NCI-H2171 treated with DMSO at 0.1 percent for 48 hours (cell line): ENCODE data around the gene PLS3.
"Not testable (repeated sequence)": the region's sequence is repeated elsewhere in the genome, so short reads cannot be mapped to it uniquely, and the experiment has no call there.

ENCODE experiments used
- DNase-seq: peaks from one replicate; lab custom pipeline; 2025; lab: John Stamatoyannopoulos, UW

PLS3 gene

GRCh38 chrX:115560978-115561604 is at the start of gene PLS3:
PLS3 (plus strand) TSS chrX:115561174; CDS start chrX:115610251, 49,077 bp downstream.
- no peak for DNase-seq

GRCh38 chrX:115518113-115518512 is 42.9 kb upstream of the PLS3 start:
- DNase-seq: no peak

GRCh38 chrX:115521741-115522140 is 39.2 kb upstream of the PLS3 start:
- DNase-seq: no peak

GRCh38 chrX:115522952-115523351 is 38.0 kb upstream of the PLS3 start:
- no peak for DNase-seq

- no peak for DNase-seq
Measured at GRCh38 chrX:115525486-115525885, 35.5 kb upstream of the PLS3 start.

GRCh38 chrX:115531818-115532403 is 29.1 kb upstream of the PLS3 start:
- no peak for DNase-seq

- DNase-seq: no peak
Measured at GRCh38 chrX:115533485-115533884, 27.5 kb upstream of the PLS3 start.

GRCh38 chrX:115534383-115534782 is 26.6 kb upstream of the PLS3 start:
- no peak for DNase-seq

- DNase-seq: no peak
Measured at GRCh38 chrX:115535421-115535820, 25.6 kb upstream of the PLS3 start.

- no peak for DNase-seq
Measured at GRCh38 chrX:115535844-115536243, 25.1 kb upstream of the PLS3 start.

GRCh38 chrX:115539841-115540240 is 21.1 kb upstream of the PLS3 start:
- no peak for DNase-seq

GRCh38 chrX:115541045-115541444 is 19.9 kb upstream of the PLS3 start:
- DNase-seq: not testable (repeated sequence)

- no peak for DNase-seq
Measured at GRCh38 chrX:115547448-115547847, 13.5 kb upstream of the PLS3 start.

GRCh38 chrX:115549008-115549407 is 12.0 kb upstream of the PLS3 start:
- no peak for DNase-seq

- DNase-seq: no peak
Measured at GRCh38 chrX:115553171-115553570, 7.8 kb upstream of the PLS3 start.

GRCh38 chrX:115559672-115560071 is 1.3 kb upstream of the PLS3 start:
- no peak for DNase-seq

- no peak for DNase-seq
Measured at GRCh38 chrX:115560211-115560977, 580 bp upstream of the PLS3 start.

GRCh38 chrX:115561605-115562479 is 868 bp downstream of the PLS3 start:
- DNase-seq: no peak

GRCh38 chrX:115562480-115562847 is 1.5 kb downstream of the PLS3 start:
- no peak for DNase-seq

- no peak for DNase-seq
Measured at GRCh38 chrX:115563633-115564162, 2.7 kb downstream of the PLS3 start.

- DNase-seq: no peak
Measured at GRCh38 chrX:115564243-115564642, 3.3 kb downstream of the PLS3 start.

- DNase-seq: no peak
Measured at GRCh38 chrX:115565888-115566287, 4.9 kb downstream of the PLS3 start.
